Measurements from ENCODE around the gene MYPOP.

- TF ChIP-seq CTCF (IDR thresholded peaks at IDR 0.05; ENCODE audit: borderline replicate concordance, extremely low read depth, low read length, poor library complexity, severe bottlenecking) = no peak
- no peak for TF ChIP-seq EZH2 (IDR thresholded peaks at IDR 0.05; ENCODE audit: borderline replicate concordance, low read depth, low read length, severe bottlenecking)
Measured at GRCh38 chr19:45886427-45887199, 15.8 kb downstream of the MYPOP start.

Measured in DND-41 (cell line).